Activated B cell treated with CpG ODN at 0.5 μM for 24 hours (primary cell): ENCODE measurements around the gene ZDHHC8. TPM values are rescaled to one million over a fixed set of nuclear protein-coding genes. Genes with fewer than 3 reads are reported as not detected.

ENCODE experiments used
- ATAC-seq: fragments of 200-7000 bp; cut with Tn5 transposase; one replicate; pipeline ENCODE4 v1.10.0; 2021; ENCODE audit warnings: low read depth, mild to moderate bottlenecking, moderate library complexity
- CTCF ChIA-PET: fragments of 350-600 bp; sonication (Branson Sonifier 250); formaldehyde crosslinking; loops from one replicate; lab custom pipeline; 2021; ENCODE audit warnings: antibody characterized with exemption; lab: Charles Lee
- POLR2A ChIA-PET: fragments of 350-600 bp; sonication (Branson Sonifier 250); formaldehyde crosslinking; loops from one replicate; lab custom pipeline; 2021; ENCODE audit warnings: antibody characterized with exemption; lab: Charles Lee
- DNase-seq: peaks from one replicate; pipeline ENCODE4 v3.0.0; 2022
- H3K27ac Mint-ChIP-seq: one replicate; pipeline ENCODE4 v1.8.0; 2020; ENCODE audit warnings: mixed read lengths
- H3K27me3 Mint-ChIP-seq: one replicate; pipeline ENCODE4 v1.8.0; 2021; ENCODE audit warnings: mixed read lengths
- H3K36me3 Mint-ChIP-seq: one replicate; pipeline ENCODE4 v1.8.0; 2021; ENCODE audit warnings: low read depth, mixed read lengths
- H3K4me1 Mint-ChIP-seq: one replicate; pipeline ENCODE4 v1.8.0; 2021; ENCODE audit warnings: mixed read lengths
- H3K4me3 Mint-ChIP-seq: one replicate; pipeline ENCODE4 v1.8.0; 2020; ENCODE audit warnings: mild to moderate bottlenecking, mixed read lengths
- H3K9me3 Mint-ChIP-seq: one replicate; pipeline ENCODE4 v1.8.0; 2020; ENCODE audit warnings: mixed read lengths
- intact Hi-C: fragments of 100-400 bp; cut with micrococcal nuclease; formaldehyde crosslinking; loops from one replicate; pipeline ENCODE4 v1.15.1; 2024
- total RNA-seq: library from RNA; stranded (reverse); gene quantifications from 2 replicates; pipeline ENCODE4 v1.2.3, GENCODE V29; 2022
- TF ChIP-seq, protein P1 (sequence below): fragments of 200-600 bp; IDR thresholded peaks from one replicate; pipeline ENCODE4 v1.8.0; 2022; ENCODE audit warnings: antibody characterized with exemption, mild to moderate bottlenecking

The ZDHHC8 gene
- total RNA-seq, 1 donor from 2014 or later: 65.6 TPM

DNA sequence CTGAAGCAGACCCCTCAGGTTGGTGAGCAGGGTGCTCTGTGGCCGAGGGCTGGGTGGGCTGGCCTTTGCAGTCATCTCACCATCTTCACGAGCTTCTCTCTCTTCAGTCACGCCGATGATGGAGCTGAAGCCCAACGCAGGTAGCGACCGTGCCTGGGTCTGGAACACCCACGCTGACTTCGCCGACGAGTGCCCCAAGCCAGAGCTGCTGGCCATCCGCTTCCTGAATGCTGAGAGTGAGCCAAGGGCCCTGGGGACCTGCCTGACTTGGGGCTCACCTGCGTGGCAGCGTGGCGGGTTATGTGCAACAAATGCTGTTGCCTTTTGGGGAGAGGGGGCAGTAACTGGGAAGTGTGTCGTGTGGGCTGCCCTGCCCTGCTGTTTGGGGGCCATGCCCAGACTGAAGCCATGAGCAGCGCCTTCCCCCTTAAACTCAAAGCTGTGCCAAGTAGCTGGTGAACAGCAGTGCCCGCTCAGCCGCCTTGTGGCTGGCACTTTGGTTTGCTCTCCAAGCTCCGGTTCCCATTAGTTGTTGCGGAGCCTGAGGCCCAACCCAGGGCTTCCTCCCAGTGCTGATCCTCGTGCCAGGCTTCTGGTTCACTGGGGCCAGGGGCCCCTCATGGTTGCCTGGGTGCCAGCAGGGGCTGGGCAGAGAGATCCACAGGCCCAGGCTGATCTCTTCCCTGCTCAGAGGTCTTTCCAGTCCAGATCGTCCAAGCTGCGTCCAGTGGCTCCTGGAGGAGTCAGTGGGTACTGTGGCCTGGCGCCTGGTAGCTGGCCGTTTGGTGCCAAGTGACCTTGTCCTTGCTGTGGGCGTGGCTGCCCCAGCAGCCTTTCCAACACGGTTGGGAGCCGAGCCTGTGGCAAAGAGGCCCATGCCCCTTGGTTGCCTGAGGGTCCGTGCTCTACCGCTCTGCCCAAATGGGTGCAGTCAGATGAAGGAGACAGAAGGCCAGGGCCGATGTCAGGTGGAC lies 6.1 kb upstream of the ZDHHC8 start:
- peaks cover 14% of the 10 kb centered on the region for H3K4me1 Mint-ChIP-seq
- ATAC-seq: no peak
- H3K27ac Mint-ChIP-seq: no peak overlapping the region
- no peaks in the 10 kb centered on the region for H3K9me3 Mint-ChIP-seq
- DNase-seq: no peak
- TF ChIP-seq, protein P1, sequence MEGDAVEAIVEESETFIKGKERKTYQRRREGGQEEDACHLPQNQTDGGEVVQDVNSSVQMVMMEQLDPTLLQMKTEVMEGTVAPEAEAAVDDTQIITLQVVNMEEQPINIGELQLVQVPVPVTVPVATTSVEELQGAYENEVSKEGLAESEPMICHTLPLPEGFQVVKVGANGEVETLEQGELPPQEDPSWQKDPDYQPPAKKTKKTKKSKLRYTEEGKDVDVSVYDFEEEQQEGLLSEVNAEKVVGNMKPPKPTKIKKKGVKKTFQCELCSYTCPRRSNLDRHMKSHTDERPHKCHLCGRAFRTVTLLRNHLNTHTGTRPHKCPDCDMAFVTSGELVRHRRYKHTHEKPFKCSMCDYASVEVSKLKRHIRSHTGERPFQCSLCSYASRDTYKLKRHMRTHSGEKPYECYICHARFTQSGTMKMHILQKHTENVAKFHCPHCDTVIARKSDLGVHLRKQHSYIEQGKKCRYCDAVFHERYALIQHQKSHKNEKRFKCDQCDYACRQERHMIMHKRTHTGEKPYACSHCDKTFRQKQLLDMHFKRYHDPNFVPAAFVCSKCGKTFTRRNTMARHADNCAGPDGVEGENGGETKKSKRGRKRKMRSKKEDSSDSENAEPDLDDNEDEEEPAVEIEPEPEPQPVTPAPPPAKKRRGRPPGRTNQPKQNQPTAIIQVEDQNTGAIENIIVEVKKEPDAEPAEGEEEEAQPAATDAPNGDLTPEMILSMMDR: no peak
- intact Hi-C loops: no loop called here
- ChIA-PET CTCF (no interaction called here), POLR2A (interaction anchor here (0.6 to 2.6 kb wide), 2 partner anchors 8 to 405 kb away, joined by 3 to 8 read pairs; partner anchors contain the start of gene TRMT2A)
- no peak overlapping the region for H3K4me3 Mint-ChIP-seq
- H3K36me3 Mint-ChIP-seq: peaks cover 64% of the 10 kb centered on the region
- no peaks in the 10 kb centered on the region for H3K27me3 Mint-ChIP-seq

DNA sequence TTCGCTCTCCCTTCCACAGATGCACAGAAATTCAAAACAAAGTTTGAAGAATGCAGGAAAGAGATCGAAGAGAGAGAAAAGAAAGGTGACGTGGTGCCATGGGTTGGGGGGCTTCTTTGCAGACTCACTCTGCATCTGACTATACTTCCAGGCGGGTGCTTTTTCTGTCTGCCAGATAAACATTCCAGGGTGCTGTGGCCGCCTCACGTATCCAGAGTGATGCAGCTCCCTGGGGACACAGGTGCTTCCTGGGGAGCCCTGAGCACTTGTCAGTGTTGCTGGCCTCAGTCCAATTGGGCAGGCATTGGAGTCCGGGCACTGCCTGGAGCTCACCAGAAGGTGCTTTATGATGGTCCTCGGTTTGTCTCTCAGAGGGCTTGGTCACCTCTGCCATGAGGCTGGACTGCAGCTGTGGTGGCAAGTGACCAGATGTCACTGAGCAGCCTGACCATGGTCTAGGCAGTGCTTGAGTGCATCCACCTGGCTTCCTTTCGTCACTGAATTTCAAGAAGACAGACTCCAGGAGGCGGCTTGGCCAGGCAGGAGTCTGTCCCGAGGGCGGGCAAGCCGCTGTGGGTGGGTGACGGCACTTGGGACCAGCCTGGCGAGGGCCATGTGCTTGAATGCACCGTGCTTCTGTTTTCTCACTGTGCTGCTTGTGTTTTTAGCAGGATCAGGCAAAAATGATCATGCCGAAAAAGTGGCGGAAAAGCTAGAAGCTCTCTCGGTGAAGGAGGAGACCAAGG lies 5.1 kb upstream of the ZDHHC8 start:
- DNase-seq (no peak), ATAC-seq (no peak)
- ChIA-PET POLR2A (interaction anchor here (2.6 kb wide), 1 partner anchor 9 kb away, joined by 8 read pairs; the partner anchor contains the start of gene TRMT2A), CTCF (no interaction called here)
- TF ChIP-seq, protein P1: no peak
- peaks cover 11% of the 10 kb centered on the region for H3K4me1 Mint-ChIP-seq
- no peak overlapping the region for H3K27ac Mint-ChIP-seq
- H3K9me3 Mint-ChIP-seq: no peaks in the 10 kb centered on the region
- intact Hi-C loops: no loop called here
- no peak overlapping the region for H3K4me3 Mint-ChIP-seq
- no peaks in the 10 kb centered on the region for H3K27me3 Mint-ChIP-seq
- H3K36me3 Mint-ChIP-seq: peaks cover 55% of the 10 kb centered on the region

DNA sequence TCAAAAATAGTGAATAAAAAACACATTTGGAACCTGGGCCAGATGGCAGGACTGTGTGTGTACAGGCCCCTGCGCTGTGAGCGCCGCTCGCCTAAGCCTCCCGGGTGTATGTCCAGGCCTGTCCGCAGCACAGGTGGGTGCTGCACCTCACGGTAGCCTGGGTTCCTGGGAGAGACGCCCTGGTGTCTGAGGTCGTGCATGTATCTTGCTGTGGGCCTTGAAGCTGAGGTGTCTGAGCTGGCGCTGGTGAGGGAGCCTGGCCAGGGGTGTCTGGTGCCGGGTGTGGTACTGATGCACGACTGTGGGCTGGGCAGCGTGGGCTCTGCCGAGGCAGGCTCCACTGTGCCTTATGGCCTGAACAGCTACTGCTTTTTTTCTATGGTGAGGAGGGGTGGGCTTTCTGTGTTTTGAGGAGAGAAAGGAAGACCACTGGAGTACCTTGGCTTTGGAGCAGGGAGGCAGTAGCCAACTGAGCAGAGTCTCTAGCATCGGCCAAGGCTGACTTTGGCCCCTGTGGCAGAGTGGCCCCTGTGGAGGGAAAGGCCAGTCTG lies 4.2 kb upstream of the ZDHHC8 start:
- no peak overlapping the region for H3K27ac Mint-ChIP-seq
- H3K27me3 Mint-ChIP-seq: no peaks in the 10 kb centered on the region
- intact Hi-C loops: no loop called here
- peaks cover 6% of the 10 kb centered on the region for H3K4me1 Mint-ChIP-seq
- peaks cover 47% of the 10 kb centered on the region for H3K36me3 Mint-ChIP-seq
- no peak overlapping the region for H3K4me3 Mint-ChIP-seq
- ChIA-PET POLR2A (interaction anchor here (2.6 kb wide), 1 partner anchor 10 kb away, joined by 8 read pairs; the partner anchor contains the start of gene TRMT2A), CTCF (no interaction called here)
- no peak for DNase-seq
- ATAC-seq: no peak
- TF ChIP-seq, protein P1: no peak
- H3K9me3 Mint-ChIP-seq: no peaks in the 10 kb centered on the region

DNA sequence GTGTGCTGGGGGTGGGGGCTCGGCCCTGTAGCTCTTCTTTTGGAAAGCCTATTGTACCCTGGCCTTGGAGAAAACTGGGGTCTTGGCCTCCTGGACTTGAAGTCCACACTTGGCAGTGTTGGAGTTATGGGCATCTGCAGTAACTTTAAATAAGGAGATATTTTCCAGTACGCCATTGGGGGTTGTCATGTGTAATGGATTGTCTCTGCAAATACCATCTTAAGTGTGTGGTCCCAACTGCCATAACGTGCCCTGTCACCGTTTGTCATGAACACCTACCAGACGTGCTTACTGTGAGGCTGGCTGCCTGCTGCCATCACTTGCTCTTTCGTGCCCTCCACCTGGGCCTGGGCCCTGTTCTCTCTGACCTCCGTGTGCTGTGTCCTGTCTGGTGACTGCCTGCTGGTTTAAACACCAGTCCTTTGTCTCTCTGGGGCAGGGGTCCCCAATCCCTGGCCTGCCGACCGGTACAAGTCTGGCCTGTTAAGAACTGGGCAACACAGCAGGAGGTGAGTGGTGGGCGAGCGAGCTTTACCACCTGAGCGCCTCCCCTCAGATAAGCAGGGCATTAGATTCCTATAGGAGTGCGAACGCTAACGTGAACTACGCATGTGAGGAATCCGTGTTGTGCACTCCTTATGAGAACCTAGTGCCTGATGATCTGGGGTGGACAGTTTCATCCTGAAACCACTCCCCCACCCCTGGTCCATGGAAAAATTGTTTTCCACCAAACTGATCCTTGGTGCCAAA lies 3.6 kb upstream of the ZDHHC8 start:
- Mint-ChIP-seq H3K9me3 (no peaks in the 10 kb centered on the region), H3K36me3 (peaks cover 46% of the 10 kb centered on the region), H3K27me3 (no peaks in the 10 kb centered on the region), H3K4me3 (no peak overlapping the region), H3K4me1 (peaks cover 11% of the 10 kb centered on the region), H3K27ac (no peak overlapping the region)
- ATAC-seq: no peak
- no peak for DNase-seq
- TF ChIP-seq, protein P1: no peak
- ChIA-PET POLR2A (interaction anchor here (2.6 kb wide), 1 partner anchor 10 kb away, joined by 8 read pairs; the partner anchor contains the start of gene TRMT2A), CTCF (no interaction called here)
- intact Hi-C loops: no loop called here
